Hepatocyte (in vitro differentiated cells): Measurements from ENCODE around the gene LGI4. TPM values are rescaled to one million over a fixed set of nuclear protein-coding genes. Genes with fewer than 3 reads are reported as not detected.

ENCODE experiments used
- DNase-seq: peaks from one replicate; pipeline ENCODE4 v3.0.0-alpha.2; 2016; ENCODE audit warnings: low spot score
- H2AFZ ChIP-seq: fragments of 200-600 bp; sonication (generic); 2 replicates; pipeline ENCODE4 v1.6.0; 2016; ENCODE audit warnings: antibody characterized with exemption, mild to moderate bottlenecking
- H3K27ac ChIP-seq: fragments of 200-600 bp; sonication (generic); 2 replicates; pipeline ENCODE4 v1.5.1; 2016; ENCODE audit warnings: mild to moderate bottlenecking
- H3K27me3 ChIP-seq: fragments of 200-600 bp; sonication (generic); 2 replicates; pipeline ENCODE4 v1.6.1; 2016
- H3K36me3 ChIP-seq: fragments of 200-600 bp; sonication (generic); replicated peaks from 2 replicates; pipeline ENCODE4 v1.5.1; 2016; ENCODE audit warnings: low read depth; ENCODE audit not compliant: insufficient read depth
- H3K4me1 ChIP-seq: fragments of 200-600 bp; sonication (generic); 2 replicates; pipeline ENCODE4 v1.5.1; 2016; ENCODE audit warnings: mild to moderate bottlenecking, moderate library complexity; ENCODE audit not compliant: insufficient read depth
- H3K4me2 ChIP-seq: fragments of 200-600 bp; sonication (generic); 2 replicates; pipeline ENCODE4 v1.6.0; 2016
- H3K4me3 ChIP-seq: fragments of 200-600 bp; sonication (generic); 2 replicates; pipeline ENCODE4 v1.5.1; 2016; ENCODE audit warnings: mild to moderate bottlenecking
- H3K79me2 ChIP-seq: fragments of 200-600 bp; sonication (generic); 2 replicates; pipeline ENCODE4 v1.6.0; 2017; ENCODE audit warnings: mild to moderate bottlenecking
- H3K9me2 ChIP-seq: fragments of 200-600 bp; sonication (generic); replicated peaks from 2 replicates; pipeline ENCODE4 v1.6.0; 2017; ENCODE audit warnings: mild to moderate bottlenecking; ENCODE audit not compliant: insufficient read depth
- H3K9me3 ChIP-seq: fragments of 200-600 bp; sonication (generic); 2 replicates; pipeline ENCODE4 v1.5.1; 2016; ENCODE audit warnings: low read depth, mild to moderate bottlenecking
- H4K20me1 ChIP-seq: fragments of 200-600 bp; sonication (generic); 2 replicates; pipeline ENCODE4 v1.6.0; 2016; ENCODE audit warnings: mild to moderate bottlenecking; ENCODE audit not compliant: insufficient read depth, poor library complexity, severe bottlenecking
- CTCF ChIP-seq: fragments of 200-600 bp; sonication (generic); IDR thresholded peaks from 2 replicates; pipeline ENCODE4 v1.5.1; 2016; ENCODE audit warnings: antibody characterized with exemption, mild to moderate bottlenecking; ENCODE audit not compliant: poor library complexity
- EZH2 ChIP-seq: fragments of 200-600 bp; sonication (generic); IDR thresholded peaks from 2 replicates; pipeline ENCODE4 v1.6.1; 2016; ENCODE audit warnings: antibody characterized with exemption, mild to moderate bottlenecking, borderline replicate concordance
- EZH2phosphoT487 ChIP-seq: fragments of 200-600 bp; sonication (generic); IDR thresholded peaks from one replicate; pipeline ENCODE4 v1.6.1; 2018; ENCODE audit warnings: antibody characterized with exemption, mild to moderate bottlenecking, low read depth, moderate library complexity; ENCODE audit not compliant: unreplicated experiment, severe bottlenecking
- WGBS: methylation state at CpG from one replicate; pipeline ENCODE4 v1.1.6; 2016; ENCODE audit warnings: low lambda C conversion rate; ENCODE audit errors: missing lambda C conversion rate; 5-methylcytosine and 5-hydroxymethylcytosine counted together
- polyA plus RNA-seq: library from polyadenylated mRNA; unstranded; fragments of >200 nt; fragmentation: Nextera tagmentation; extraction: Ambion mirVana; gene quantifications from 2 replicates; pipeline ENCODE4 v1.2.1, GENCODE V29; 2016
- total RNA-seq: library from RNA; depleted of rRNA; stranded (reverse); fragments of >200 nt; gene quantifications from 2 replicates; pipeline ENCODE4 v1.2.3, GENCODE V29; 2014

LGI4 gene
- total and polyA plus RNA-seq, 2 experiments from 2014 or later = 5.2 to 6.3 TPM

- H3K4me2 ChIP-seq = peak overlapping the region; percentile 78
- no peak overlapping the region for H3K27ac ChIP-seq
- no peaks in the 10 kb centered on the region for H3K9me3 ChIP-seq
- H4K20me1 ChIP-seq = no peaks in the 10 kb centered on the region
- H3K79me2 ChIP-seq = no peaks in the 10 kb centered on the region
- H3K4me3 ChIP-seq = no peak overlapping the region
- H3K9me2 ChIP-seq = no peaks in the 10 kb centered on the region
- TF ChIP-seq EZH2 = peak; percentile 37
- no peak for TF ChIP-seq EZH2phosphoT487
- no peak for TF ChIP-seq CTCF
- H3K27me3 ChIP-seq = peaks cover 27% of the 10 kb centered on the region
- no peak overlapping the region for H2AFZ ChIP-seq
- H3K4me1 ChIP-seq = peaks cover 40% of the 10 kb centered on the region
- H3K36me3 ChIP-seq = no peaks in the 10 kb centered on the region
- WGBS = 13% methylated on average over 21 of the region's 21 CpGs
- no peak for DNase-seq
These were observed 7.2 kb upstream of the LGI4 start for GRCh38 chr19:35141837-35142605.

- Histone ChIP-seq H3K4me1 (peaks cover 40% of the 10 kb centered on the region), H3K9me3 (no peaks in the 10 kb centered on the region), H3K9me2 (no peaks in the 10 kb centered on the region), H3K36me3 (no peaks in the 10 kb centered on the region), H3K4me3 (no peak overlapping the region), H3K4me2 (peak overlapping the region; percentile 78), H3K79me2 (no peaks in the 10 kb centered on the region), H3K27me3 (peaks cover 27% of the 10 kb centered on the region), H4K20me1 (no peaks in the 10 kb centered on the region), H3K27ac (no peak overlapping the region), H2AFZ (no peak overlapping the region)
- peak; percentile 95 for DNase-seq
- TF ChIP-seq EZH2 (no peak), CTCF (peak; percentile 64), EZH2phosphoT487 (no peak)
- 6% methylated on average over 25 of the region's 48 CpGs for WGBS
These were observed 6.3 kb upstream of the LGI4 start for GRCh38 chr19:35140962-35141836.

GRCh38 chr19:35140207-35140961, 5.5 kb upstream of the LGI4 start:
- Histone ChIP-seq H3K27ac (no peak overlapping the region), H3K9me3 (no peaks in the 10 kb centered on the region), H3K9me2 (no peaks in the 10 kb centered on the region), H3K79me2 (no peaks in the 10 kb centered on the region), H3K4me3 (no peak overlapping the region), H3K27me3 (peaks cover 27% of the 10 kb centered on the region), H4K20me1 (no peaks in the 10 kb centered on the region), H2AFZ (no peak overlapping the region), H3K36me3 (no peaks in the 10 kb centered on the region), H3K4me1 (peaks cover 40% of the 10 kb centered on the region), H3K4me2 (peak overlapping the region; percentile 62)
- TF ChIP-seq EZH2 (no peak), CTCF (no peak), EZH2phosphoT487 (no peak)
- WGBS = 78% methylated on average over 7 of the region's 12 CpGs
- no peak for DNase-seq
